H7 (cell line): ENCODE measurements around the gene CDCA7L. TPM values are rescaled to one million over a fixed set of nuclear protein-coding genes. Genes with fewer than 3 reads are reported as not detected.
A peak's percentile ranks its signal among the peaks of the same experiment; 100 is the strongest.
"Not testable (repeated sequence)": the region's sequence is repeated elsewhere in the genome, so short reads cannot be mapped to it uniquely, and the experiment has no call there.

Source experiments
- DNase-seq: peaks from one replicate; pipeline ENCODE4 v3.0.0; 2012
- H3K27me3 ChIP-seq: 2 replicates; pipeline ENCODE4 v1.6.0; 2011; ENCODE audit warnings: mild to moderate bottlenecking, low read length; ENCODE audit not compliant: control insufficient read depth, insufficient read depth
- H3K36me3 ChIP-seq: replicated peaks from 2 replicates; pipeline ENCODE4 v1.5.1; 2011; ENCODE audit warnings: low read length; ENCODE audit not compliant: control insufficient read depth, insufficient read depth
- H3K4me3 ChIP-seq: 2 replicates; pipeline ENCODE4 v1.5.1; 2011; ENCODE audit warnings: low read depth, mild to moderate bottlenecking, control low read depth, low read length, moderate library complexity; ENCODE audit not compliant: insufficient read depth
- total RNA-seq: library from RNA; depleted of rRNA; stranded (reverse); fragments of >200 nt; shearing (Covaris generic); gene quantifications from 2 replicates; pipeline ENCODE4 v1.2.3, GENCODE V29; 2014

The CDCA7L gene
- total RNA-seq, 1 experiment from 2014 or later, result 128 TPM

- Histone ChIP-seq H3K27me3 (no peaks in the 10 kb centered on the region), H3K4me3 (no peak overlapping the region), H3K36me3 (peaks cover 33% of the 10 kb centered on the region)
- no peak for DNase-seq
Observed at GRCh38 chr7:21908746-21909145, 37.0 kb downstream of the CDCA7L start.

- Histone ChIP-seq H3K36me3 (peaks cover 46% of the 10 kb centered on the region), H3K4me3 (no peak overlapping the region), H3K27me3 (no peaks in the 10 kb centered on the region)
- no peak for DNase-seq
Observed at GRCh38 chr7:21903020-21903786, 42.5 kb downstream of the CDCA7L start.

DNA sequence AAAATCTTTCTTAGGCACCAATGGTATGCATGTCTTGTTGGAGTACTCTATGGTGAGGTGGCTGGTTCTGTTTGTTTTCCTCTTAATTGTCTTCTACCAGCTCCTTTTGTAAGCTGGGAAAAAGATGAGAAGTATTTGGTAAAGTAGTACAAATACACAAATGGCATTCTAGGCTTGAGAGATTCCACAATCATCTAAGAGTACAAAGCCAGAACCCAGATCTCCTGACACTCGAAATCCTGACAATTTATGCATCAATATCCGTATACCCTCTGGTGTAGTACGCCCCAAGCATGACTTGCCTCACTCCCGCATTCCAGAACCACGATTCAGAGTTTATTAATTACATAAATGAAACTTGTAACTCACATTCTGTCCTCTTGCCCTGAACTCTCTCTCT lies 43.5 kb downstream of the CDCA7L start:
- no peak for DNase-seq
- peaks cover 39% of the 10 kb centered on the region for H3K36me3 ChIP-seq
- no peaks in the 10 kb centered on the region for H3K27me3 ChIP-seq
- no peak overlapping the region for H3K4me3 ChIP-seq

GRCh38 chr7:21898265-21898930 lies 47.3 kb downstream of the CDCA7L start:
- Histone ChIP-seq H3K4me3 (no peak overlapping the region), H3K27me3 (no peaks in the 10 kb centered on the region), H3K36me3 (peaks cover 23% of the 10 kb centered on the region)
- no peak for DNase-seq

GRCh38 chr7:21893401-21893800 lies 52.3 kb downstream of the CDCA7L start:
- H3K36me3 ChIP-seq, result no peaks in the 10 kb centered on the region; the same call in 1 of the 2 replicates
- no peak for DNase-seq
- H3K4me3 ChIP-seq, result no peak overlapping the region
- H3K27me3 ChIP-seq, result no peaks in the 10 kb centered on the region

DNA sequence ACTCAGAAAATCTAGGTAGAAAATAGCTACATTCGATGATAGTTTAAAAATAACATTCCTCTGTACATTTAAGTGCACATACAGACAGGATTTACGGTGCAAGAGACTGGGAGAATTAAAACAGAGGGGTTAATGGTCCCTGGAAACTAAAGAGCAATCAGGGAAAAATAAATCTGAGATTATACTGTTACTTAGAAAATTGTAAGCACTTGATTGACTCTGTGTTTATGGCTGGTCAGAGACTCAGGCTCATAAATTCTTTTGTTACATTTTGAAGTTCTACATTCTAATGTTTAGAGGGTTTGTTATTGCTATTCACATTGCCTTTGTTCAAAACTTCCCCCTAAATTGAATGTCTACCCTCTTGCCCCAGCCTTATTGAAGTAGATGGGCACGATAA lies 54.4 kb downstream of the CDCA7L start:
- no peak overlapping the region for H3K4me3 ChIP-seq
- no peak for DNase-seq
- H3K27me3 ChIP-seq, result no peaks in the 10 kb centered on the region
- H3K36me3 ChIP-seq, result no peaks in the 10 kb centered on the region

- no peak for DNase-seq
- H3K36me3 ChIP-seq, result no peaks in the 10 kb centered on the region
- no peak overlapping the region for H3K4me3 ChIP-seq
- H3K27me3 ChIP-seq, result no peaks in the 10 kb centered on the region
Observed at GRCh38 chr7:21887779-21888178, 57.9 kb downstream of the CDCA7L start.

DNA sequence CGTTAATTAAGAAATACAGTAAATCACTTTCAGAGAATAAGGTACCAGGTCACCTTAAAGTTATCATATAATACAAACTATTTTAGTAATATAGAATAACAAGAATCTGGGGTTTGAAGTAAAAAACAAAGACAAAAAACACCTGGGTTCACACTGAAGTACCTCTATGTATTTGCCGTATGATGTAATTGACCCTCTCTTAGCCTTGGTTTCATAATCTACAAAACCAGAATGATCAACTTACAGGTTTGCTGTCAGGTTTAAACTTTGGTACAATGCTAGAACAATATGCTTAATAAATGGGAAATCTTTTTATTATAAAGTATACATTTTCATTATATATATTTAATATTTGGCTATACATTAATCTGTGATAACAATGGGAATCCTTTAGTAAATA lies 58.3 kb downstream of the CDCA7L start:
- no peaks in the 10 kb centered on the region for H3K36me3 ChIP-seq
- H3K4me3 ChIP-seq, result no peak overlapping the region
- H3K27me3 ChIP-seq, result no peaks in the 10 kb centered on the region
- no peak for DNase-seq

- H3K27me3 ChIP-seq, result no peaks in the 10 kb centered on the region
- no peaks in the 10 kb centered on the region for H3K36me3 ChIP-seq
- H3K4me3 ChIP-seq, result no peak overlapping the region
- peak; percentile 30 for DNase-seq
Observed at GRCh38 chr7:21886396-21886795, 59.3 kb downstream of the CDCA7L start.

DNA sequence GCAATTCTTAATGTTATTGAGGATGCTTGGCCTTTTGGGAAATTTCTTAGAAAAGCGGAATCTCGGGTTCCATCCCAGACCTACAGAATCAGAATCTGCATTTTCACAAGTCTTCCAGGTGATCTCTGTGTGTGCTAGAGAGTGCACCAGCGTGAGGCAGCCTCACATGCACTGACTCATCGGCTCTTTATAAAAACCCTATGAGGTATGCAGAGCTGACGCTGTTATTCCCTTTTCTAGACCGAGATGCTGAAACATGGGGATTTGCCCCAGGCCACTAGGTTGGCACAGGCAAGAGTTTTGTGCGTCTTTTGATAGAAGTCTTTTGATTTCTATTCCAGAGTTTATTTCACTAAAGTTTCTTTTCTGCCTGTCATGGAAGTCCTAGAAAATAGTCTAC lies 61.2 kb downstream of the CDCA7L start:
- Histone ChIP-seq H3K36me3 (no peaks in the 10 kb centered on the region), H3K4me3 (no peak overlapping the region), H3K27me3 (no peaks in the 10 kb centered on the region)
- no peak for DNase-seq

- DNase-seq, H3K4me3 ChIP-seq, H3K27me3 ChIP-seq, H3K36me3 ChIP-seq: not testable (repeated sequence)
Observed at GRCh38 chr7:21883501-21883900, 62.2 kb downstream of the CDCA7L start.

DNA sequence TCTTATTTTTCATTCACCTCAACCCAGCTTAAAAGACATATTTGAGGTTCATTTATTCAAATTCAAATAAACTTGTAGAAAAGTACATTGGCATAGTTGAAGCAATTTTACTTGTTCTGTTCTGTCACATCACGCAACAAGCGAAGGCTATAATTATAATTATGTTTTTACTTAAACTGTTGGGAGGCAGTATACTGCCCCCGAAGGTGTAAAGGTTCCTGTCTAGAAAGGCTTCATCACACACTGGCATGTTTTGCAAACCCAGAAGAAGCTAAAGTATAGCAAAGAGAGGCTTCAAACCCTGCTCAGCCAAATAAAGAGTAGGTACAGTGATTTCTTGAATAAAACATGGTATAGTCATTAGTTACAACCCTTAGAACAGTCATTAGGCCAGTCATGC lies 62.6 kb downstream of the CDCA7L start:
- Histone ChIP-seq H3K36me3 (no peaks in the 10 kb centered on the region), H3K4me3 (no peak overlapping the region), H3K27me3 (no peaks in the 10 kb centered on the region)
- DNase-seq, result no peak

DNA sequence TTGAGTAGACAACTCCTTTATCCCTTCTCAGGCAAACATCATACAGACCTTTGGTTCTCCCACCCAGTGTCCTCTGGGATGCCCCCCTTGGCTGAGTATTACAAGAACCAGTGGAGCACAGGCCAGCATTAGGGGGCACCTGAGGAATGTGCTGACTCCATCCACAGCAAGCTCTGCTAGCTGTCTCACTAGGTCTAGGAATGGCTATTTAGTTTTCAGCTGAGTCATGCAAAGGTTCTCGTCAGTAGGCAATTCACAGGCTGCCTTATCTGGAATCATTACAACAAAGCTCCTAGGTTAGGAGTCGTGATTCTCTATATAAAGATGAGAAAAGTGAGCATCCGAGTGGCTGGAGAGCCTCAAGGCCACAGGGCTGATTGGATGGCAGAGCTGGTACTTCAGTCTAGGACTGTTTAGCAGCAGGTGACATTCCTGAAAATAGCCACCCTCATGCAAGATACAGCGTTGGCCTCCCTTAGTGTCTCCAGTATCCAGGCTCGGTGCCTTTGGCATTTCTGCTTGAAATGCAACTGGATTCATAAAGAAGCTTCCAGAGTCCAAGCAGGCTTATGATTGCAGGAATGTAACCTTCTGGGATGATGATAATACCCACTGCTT lies 75.8 kb downstream of the CDCA7L start:
- H3K4me3 ChIP-seq, result no peak overlapping the region
- DNase-seq, result no peak
- H3K36me3 ChIP-seq, result no peaks in the 10 kb centered on the region
- no peaks in the 10 kb centered on the region for H3K27me3 ChIP-seq

DNA sequence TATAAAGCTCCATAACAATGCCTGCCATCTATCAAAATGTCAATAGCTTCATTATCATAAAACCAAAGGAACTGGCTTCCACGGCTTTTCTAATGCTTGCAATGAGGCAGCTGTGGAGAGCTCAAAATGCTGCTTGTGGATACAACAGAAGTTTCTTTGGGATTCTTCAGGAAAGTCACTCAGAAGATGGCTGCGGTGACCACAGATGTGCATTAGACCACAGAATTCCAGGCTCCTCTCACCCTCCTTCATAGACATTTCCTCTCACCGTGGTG lies 77.2 kb downstream of the CDCA7L start:
- no peak for DNase-seq
- Histone ChIP-seq H3K36me3 (no peaks in the 10 kb centered on the region), H3K27me3 (no peaks in the 10 kb centered on the region), H3K4me3 (no peak overlapping the region)

DNA sequence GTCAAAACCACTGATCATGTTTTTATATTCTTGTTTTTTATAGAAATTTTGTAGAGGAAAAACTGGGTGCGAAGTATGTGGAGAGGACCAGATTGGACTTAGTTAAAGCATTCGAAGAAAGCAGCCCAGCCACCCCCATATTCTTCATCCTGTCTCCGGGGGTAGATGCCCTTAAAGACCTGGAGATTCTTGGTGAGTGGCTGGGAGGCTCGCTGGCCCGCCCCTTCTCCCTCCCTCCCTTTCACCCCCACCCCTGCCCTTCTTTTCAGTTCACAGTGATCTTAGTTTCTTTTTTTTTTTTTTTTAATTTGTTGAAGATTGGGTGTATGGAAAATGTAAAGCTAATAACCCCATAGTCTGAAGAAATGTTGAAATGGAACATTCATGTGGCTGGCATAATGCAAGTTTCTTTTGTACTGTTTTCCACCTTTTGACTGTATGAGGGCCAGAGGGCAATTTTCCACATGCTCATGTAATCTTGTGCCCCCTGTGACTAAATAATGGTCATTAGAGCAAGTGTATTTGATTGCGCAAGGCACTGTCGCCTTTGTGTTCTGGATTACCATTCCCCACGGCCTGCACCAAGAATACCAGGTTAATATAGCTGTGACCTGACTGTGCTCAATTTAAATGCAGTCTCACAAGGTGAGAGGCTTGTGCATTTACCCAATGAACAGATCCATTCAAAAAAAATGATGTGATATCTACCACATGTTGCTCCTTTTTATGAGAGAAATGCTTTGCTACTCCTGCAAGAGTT lies 77.7 kb downstream of the CDCA7L start:
- peak; percentile 30 for DNase-seq
- Histone ChIP-seq H3K4me3 (no peak overlapping the region), H3K27me3 (no peaks in the 10 kb centered on the region), H3K36me3 (no peaks in the 10 kb centered on the region)
